HL-60 (cell line): ENCODE results near the gene ATP11A.

Source experiments
- CTCF ChIP-seq: IDR thresholded peaks from one replicate; pipeline ENCODE4 v1.5.1; 2011; ENCODE audit warnings: low read length, control low read depth, inconsistent platforms; ENCODE audit not compliant: insufficient read depth
- GABPA ChIP-seq: IDR thresholded peaks from 2 replicates; pipeline ENCODE4 v1.6.1; 2012; ENCODE audit warnings: low read depth
- POLR2AphosphoS5 ChIP-seq: IDR thresholded peaks from 2 replicates; pipeline ENCODE4 v1.6.1; 2012; ENCODE audit warnings: low read depth
- TF ChIP-seq, protein P1 (sequence below): IDR thresholded peaks from 2 replicates; pipeline ENCODE4 v1.6.1; 2012; ENCODE audit warnings: low read depth; ENCODE audit not compliant: insufficient replicate concordance

- TF ChIP-seq CTCF (no peak), GABPA (no peak), POLR2AphosphoS5 (no peak)
- TF ChIP-seq, protein P1, sequence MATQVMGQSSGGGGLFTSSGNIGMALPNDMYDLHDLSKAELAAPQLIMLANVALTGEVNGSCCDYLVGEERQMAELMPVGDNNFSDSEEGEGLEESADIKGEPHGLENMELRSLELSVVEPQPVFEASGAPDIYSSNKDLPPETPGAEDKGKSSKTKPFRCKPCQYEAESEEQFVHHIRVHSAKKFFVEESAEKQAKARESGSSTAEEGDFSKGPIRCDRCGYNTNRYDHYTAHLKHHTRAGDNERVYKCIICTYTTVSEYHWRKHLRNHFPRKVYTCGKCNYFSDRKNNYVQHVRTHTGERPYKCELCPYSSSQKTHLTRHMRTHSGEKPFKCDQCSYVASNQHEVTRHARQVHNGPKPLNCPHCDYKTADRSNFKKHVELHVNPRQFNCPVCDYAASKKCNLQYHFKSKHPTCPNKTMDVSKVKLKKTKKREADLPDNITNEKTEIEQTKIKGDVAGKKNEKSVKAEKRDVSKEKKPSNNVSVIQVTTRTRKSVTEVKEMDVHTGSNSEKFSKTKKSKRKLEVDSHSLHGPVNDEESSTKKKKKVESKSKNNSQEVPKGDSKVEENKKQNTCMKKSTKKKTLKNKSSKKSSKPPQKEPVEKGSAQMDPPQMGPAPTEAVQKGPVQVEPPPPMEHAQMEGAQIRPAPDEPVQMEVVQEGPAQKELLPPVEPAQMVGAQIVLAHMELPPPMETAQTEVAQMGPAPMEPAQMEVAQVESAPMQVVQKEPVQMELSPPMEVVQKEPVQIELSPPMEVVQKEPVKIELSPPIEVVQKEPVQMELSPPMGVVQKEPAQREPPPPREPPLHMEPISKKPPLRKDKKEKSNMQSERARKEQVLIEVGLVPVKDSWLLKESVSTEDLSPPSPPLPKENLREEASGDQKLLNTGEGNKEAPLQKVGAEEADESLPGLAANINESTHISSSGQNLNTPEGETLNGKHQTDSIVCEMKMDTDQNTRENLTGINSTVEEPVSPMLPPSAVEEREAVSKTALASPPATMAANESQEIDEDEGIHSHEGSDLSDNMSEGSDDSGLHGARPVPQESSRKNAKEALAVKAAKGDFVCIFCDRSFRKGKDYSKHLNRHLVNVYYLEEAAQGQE, result no peak
Measured at GRCh38 chr13:112861876-112862615, 172.2 kb downstream of the ATP11A start.
